Panc1 (cell line): ENCODE measurements around the gene SH3TC2. TPM values are rescaled to one million over a fixed set of nuclear protein-coding genes. Genes with fewer than 3 reads are reported as not detected.
A peak's percentile ranks its signal among the peaks of the same experiment; 100 is the strongest.

Experiments used
- ATAC-seq: fragments of 200-7000 bp; cut with Tn5 transposase; 2 replicates; pipeline ENCODE4 v1.9.1; 2020; ENCODE audit warnings: mild to moderate bottlenecking, moderate library complexity
- BruUV-seq: library from RNA; stranded (reverse); fragments of 400-500 nt; replicated peaks from 2 replicates; lab custom pipeline; 2021; lab: Mats Ljungman, UMichigan
- CTCF ChIA-PET: fragments of 300-600 bp; sonication (Branson Sonifier 250); formaldehyde crosslinking; loops from one replicate; lab custom pipeline; 2022; ENCODE audit warnings: antibody characterized with exemption; lab: Charles Lee
- POLR2A ChIA-PET: fragments of 300-600 bp; sonication (Branson Sonifier 250); formaldehyde crosslinking; loops from one replicate; lab custom pipeline; 2022; ENCODE audit warnings: antibody characterized with exemption; lab: Charles Lee
- DNase-seq: peaks from one replicate; pipeline ENCODE4 v3.0.0-alpha.2; 2010; ENCODE audit warnings: low read depth, low spot score
- H3K27ac ChIP-seq: 2 replicates; pipeline ENCODE4 v1.5.1; 2011; ENCODE audit warnings: mild to moderate bottlenecking, low read length, inconsistent platforms
- H3K27me3 ChIP-seq: fragments of 200-500 bp; sonication (Bioruptor generic); 2 replicates; pipeline ENCODE4 v1.6.0; 2014; ENCODE audit warnings: low read length, inconsistent platforms; ENCODE audit not compliant: control insufficient read depth, insufficient read depth
- H3K36me3 ChIP-seq: fragments of 200-500 bp; sonication (Bioruptor generic); 2 replicates; pipeline ENCODE4 v1.5.1; 2014; ENCODE audit warnings: inconsistent platforms, mild to moderate bottlenecking, low read length, moderate library complexity; ENCODE audit not compliant: control insufficient read depth, insufficient read depth
- H3K4me1 ChIP-seq: 2 replicates; pipeline ENCODE4 v1.5.1; 2011; ENCODE audit warnings: inconsistent platforms, mild to moderate bottlenecking, low read length, moderate library complexity; ENCODE audit not compliant: control insufficient read depth, insufficient read depth
- H3K4me3 ChIP-seq, 2 experiments: 2 replicates each; pipeline ENCODE4 v1.5.1; 2011 to 2012; ENCODE audit warnings: low read depth in 2 of 2, low read length in 2 of 2, mild to moderate bottlenecking in 2 of 2, inconsistent platforms in 1 of 2, moderate library complexity in 1 of 2
- H3K9me3 ChIP-seq: fragments of 200-500 bp; sonication (Bioruptor generic); 2 replicates; pipeline ENCODE4 v1.5.1; 2014; ENCODE audit warnings: low read depth, mild to moderate bottlenecking, inconsistent platforms, low read length, moderate library complexity; ENCODE audit not compliant: control insufficient read depth, insufficient read depth
- CTCF ChIP-seq: fragments of 450-650 bp; IDR thresholded peaks from 2 replicates; pipeline ENCODE4 v1.5.1; 2017; ENCODE audit warnings: mild to moderate bottlenecking
- POLR2AphosphoS5 ChIP-seq: IDR thresholded peaks from 2 replicates; pipeline ENCODE4 v1.6.1; 2012; ENCODE audit warnings: mild to moderate bottlenecking, low read depth, low read length, moderate library complexity
- REST ChIP-seq, 2 experiments: IDR thresholded peaks; 2 replicates each; pipeline ENCODE4 v1.6.1; 2011 to 2012; ENCODE audit warnings: low read depth in 2 of 2, control low read depth in 1 of 2, low read length in 1 of 2, mild to moderate bottlenecking in 1 of 2, moderate library complexity in 1 of 2; ENCODE audit not compliant: insufficient read depth in 1 of 2
- SIN3A ChIP-seq: IDR thresholded peaks from 2 replicates; pipeline ENCODE4 v1.6.1; 2012; ENCODE audit warnings: low read depth, mild to moderate bottlenecking, low read length, moderate library complexity, borderline replicate concordance; ENCODE audit not compliant: insufficient read depth
- TCF7L2 ChIP-seq: IDR thresholded peaks from 2 replicates; pipeline ENCODE4 v1.6.1; 2011; ENCODE audit warnings: mild to moderate bottlenecking, low read depth, low read length, inconsistent platforms
- in situ Hi-C: cut with HindIII; loops from 2 replicates; pipeline ENCODE4 v1.10.0; 2016; ENCODE audit warnings: low sequenced_read_pairs, low pct_unique_long_range_greater_than_20kb
- intact Hi-C: fragments of 100-400 bp; cut with micrococcal nuclease; formaldehyde crosslinking; loops from one replicate; pipeline ENCODE4 v1.10.0; 2022; ENCODE audit not compliant: unreplicated experiment
- total RNA-seq: library from RNA; stranded (reverse); gene quantifications from one replicate; pipeline ENCODE4 v1.2.1, GENCODE V29; 2021; ENCODE audit not compliant: unreplicated experiment

The SH3TC2 gene
- total RNA-seq, 1 experiment from 2014 or later: 0.33 TPM

GRCh38 chr5:148972396-148972795 is 90.5 kb downstream of the SH3TC2 start:
- ATAC-seq: peak; percentile 4; the same call in 1 of the 2 replicates
- no peak overlapping the region for H3K4me3 ChIP-seq
- TF ChIP-seq SIN3A (no peak), CTCF (no peak), POLR2AphosphoS5 (no peak), REST (IDR thresholded peaks at IDR 0.05; ENCODE audit: insufficient read depth in 1 of 2, low read depth in 2 of 2, low read length in 1 of 2) (no peak), TCF7L2 (no peak)
- H3K4me1 ChIP-seq: peaks cover 23% of the 10 kb centered on the region
- H3K9me3 ChIP-seq: no peaks in the 10 kb centered on the region
- POLR2A ChIA-PET: no interaction called here
- peak overlapping the region; percentile 70 for H3K27ac ChIP-seq
- no TSS peak for BruUV-seq
- no peaks in the 10 kb centered on the region for H3K36me3 ChIP-seq
- CTCF ChIA-PET: no interaction called here
- no peaks in the 10 kb centered on the region for H3K27me3 ChIP-seq
- intact Hi-C loops: no loop called here
- in situ Hi-C loops: no loop called here
- DNase-seq: no peak

- H3K27me3 ChIP-seq: no peaks in the 10 kb centered on the region
- TF ChIP-seq TCF7L2 (no peak), POLR2AphosphoS5 (no peak), SIN3A (no peak), REST (IDR thresholded peaks at IDR 0.05; ENCODE audit: insufficient read depth in 1 of 2, low read depth in 2 of 2, low read length in 1 of 2) (no peak), CTCF (no peak)
- H3K36me3 ChIP-seq: no peaks in the 10 kb centered on the region
- intact Hi-C loops: no loop called here
- peaks cover 27% of the 10 kb centered on the region for H3K4me1 ChIP-seq
- in situ Hi-C loops: no loop called here
- DNase-seq (no peak), ATAC-seq (no peak)
- peak overlapping the region; percentile 13; the same call in 1 of the 2 replicates for H3K27ac ChIP-seq
- no peak overlapping the region for H3K4me3 ChIP-seq
- CTCF ChIA-PET: no interaction called here
- no peaks in the 10 kb centered on the region for H3K9me3 ChIP-seq
- no TSS peak for BruUV-seq
- POLR2A ChIA-PET: no interaction called here
These were observed 92.0 kb downstream of the SH3TC2 start for GRCh38 chr5:148970876-148971275.
